Esophagus squamous epithelium (tissue), 4 donors: ENCODE results near the gene CHGA.

ENCODE experiments used
- CTCF ChIP-seq, 6 experiments: fragments of 450-650 bp in 4 of 6; fragments of 200-600 bp in 2 of 6; sonication (generic) in 2 of 6; IDR thresholded peaks; one replicate each; pipeline ENCODE4 v1.5.1; 2016 to 2019; ENCODE audit warnings: antibody characterized with exemption in 6 of 6, mild to moderate bottlenecking in 4 of 6, moderate library complexity in 4 of 6
- POLR2A ChIP-seq, 4 donors: fragments of 450-650 bp; IDR thresholded peaks; one replicate each; pipeline ENCODE4 v1.6.1; 2017; ENCODE audit warnings: antibody characterized with exemption in 4 of 4, mild to moderate bottlenecking in 4 of 4, moderate library complexity in 3 of 4

- TF ChIP-seq POLR2A (IDR thresholded peaks at IDR 0.05) (no peak), CTCF (IDR thresholded peaks at IDR 0.05) (no peak)
Measured at GRCh38 chr14:92925446-92925845, 2.5 kb downstream of the CHGA start.
